CD4-positive, alpha-beta T cell treated with Interleukin-15 for 4 hours (primary cell): ENCODE measurements around the gene ANKRD65.
"Not testable (repeated sequence)": the region's sequence is repeated elsewhere in the genome, so short reads cannot be mapped to it uniquely, and the experiment has no call there.

Source experiments
- DNase-seq: peaks from one replicate; pipeline ENCODE4 v3.0.0-alpha.2; 2020; ENCODE audit warnings: low spot score

ANKRD65 gene

GRCh38 chr1:1415751-1416150, 5.3 kb downstream of the ANKRD65 start:
- no peak for DNase-seq

GRCh38 chr1:1412311-1412902, 8.7 kb downstream of the ANKRD65 start:
- DNase-seq = not testable (repeated sequence)

- no peak for DNase-seq
Measured at GRCh38 chr1:1411626-1412025, 9.4 kb downstream of the ANKRD65 start.

GRCh38 chr1:1410238-1410637, 10.8 kb downstream of the ANKRD65 start:
- not testable (repeated sequence) for DNase-seq

- DNase-seq = no peak
Measured at GRCh38 chr1:1407636-1408318, 13.3 kb downstream of the ANKRD65 start.

- DNase-seq = peak; percentile 94
Measured at GRCh38 chr1:1406821-1407635, 14.0 kb downstream of the ANKRD65 start, which contains the start of gene MRPL20. Gene MRPL20, minus strand, starts transcription at chr1:1407293. Its CDS starts 76 bp downstream, at chr1:1407217.

GRCh38 chr1:1406101-1406820, 14.8 kb downstream of the ANKRD65 start:
- no peak for DNase-seq

GRCh38 chr1:1403653-1404052, 17.4 kb downstream of the ANKRD65 start:
- DNase-seq = no peak

- DNase-seq = not testable (repeated sequence)
Measured at GRCh38 chr1:1402901-1403392, 18.1 kb downstream of the ANKRD65 start.

- DNase-seq = peak; percentile 9
Measured at GRCh38 chr1:1402072-1402900, 18.8 kb downstream of the ANKRD65 start.

- no peak for DNase-seq
Measured at GRCh38 chr1:1401457-1402010, 19.5 kb downstream of the ANKRD65 start.

GRCh38 chr1:1400576-1401456, 20.3 kb downstream of the ANKRD65 start:
- DNase-seq = no peak

- DNase-seq = no peak
Measured at GRCh38 chr1:1399872-1400575, 21.1 kb downstream of the ANKRD65 start.

GRCh38 chr1:1399187-1399871, 21.7 kb downstream of the ANKRD65 start, which contains the start of gene CCNL2:
Gene CCNL2, minus strand, starts transcription at chr1:1399335. Its CDS starts 29 bp downstream, at chr1:1399306.
- peak; percentile 99 for DNase-seq

- DNase-seq = no peak
Measured at GRCh38 chr1:1398677-1399186, 22.3 kb downstream of the ANKRD65 start.

GRCh38 chr1:1397839-1398523, 23.1 kb downstream of the ANKRD65 start:
- no peak for DNase-seq

- DNase-seq = no peak
Measured at GRCh38 chr1:1395166-1395565, 25.9 kb downstream of the ANKRD65 start.

- no peak for DNase-seq
Measured at GRCh38 chr1:1394116-1394515, 27.0 kb downstream of the ANKRD65 start.
